ENCODE measurements around the gene MYOZ1.
"Not testable (repeated sequence)": the region's sequence is repeated elsewhere in the genome, so short reads cannot be mapped to it uniquely, and the experiment has no call there.

The MYOZ1 gene

GRCh38 chr10:73641328-73642060, at the start of gene MYOZ1:
Gene MYOZ1 (minus strand): TSS chr10:73641474. CDS start chr10:73640017, 1,457 bp downstream.
- TF ChIP-seq POLR2A (IDR thresholded peaks at IDR 0.05; ENCODE audit: low read length) (no peak), GATA1 (IDR thresholded peaks at IDR 0.05; ENCODE audit: low read depth, low read length) (no peak)
- DNase-seq = no peak

GRCh38 chr10:73690755-73691154, 49.5 kb upstream of the MYOZ1 start:
- DNase-seq = not testable (repeated sequence)

GRCh38 chr10:73689596-73689995, 48.3 kb upstream of the MYOZ1 start:
- not testable (repeated sequence) for DNase-seq

- DNase-seq = peak; percentile 79 to 82
These were observed 46.4 kb upstream of the MYOZ1 start for GRCh38 chr10:73687641-73688040.

GRCh38 chr10:73674546-73674945, 33.3 kb upstream of the MYOZ1 start:
- DNase-seq = not testable (repeated sequence)

More at GRCh38 chr10:73687641-73688040, 46.4 kb upstream of the MYOZ1 start:
- peak; percentile 42 for TF ChIP-seq POLR2A (IDR thresholded peaks at IDR 0.05; ENCODE audit: low read length)

- not testable (repeated sequence) for DNase-seq
These were observed 27.1 kb upstream of the MYOZ1 start for GRCh38 chr10:73668378-73668777.

GRCh38 chr10:73666153-73666809, 25.0 kb upstream of the MYOZ1 start:
- DNase-seq = not testable (repeated sequence)

GRCh38 chr10:73665581-73665980, 24.3 kb upstream of the MYOZ1 start:
- not testable (repeated sequence) for DNase-seq

GRCh38 chr10:73664156-73665040, 23.1 kb upstream of the MYOZ1 start:
- DNase-seq = not testable (repeated sequence)

GRCh38 chr10:73663621-73664020, 22.3 kb upstream of the MYOZ1 start:
- DNase-seq = not testable (repeated sequence)

GRCh38 chr10:73662705-73663104, 21.4 kb upstream of the MYOZ1 start:
- not testable (repeated sequence) for DNase-seq

- no peak for DNase-seq
- TF ChIP-seq GATA1 (IDR thresholded peaks at IDR 0.05; ENCODE audit: low read depth, low read length) = no peak
- no peak for TF ChIP-seq POLR2A (IDR thresholded peaks at IDR 0.05; ENCODE audit: low read length)
These were observed 14.7 kb upstream of the MYOZ1 start, which contains the start of gene SYNPO2L for GRCh38 chr10:73655990-73656298. Gene SYNPO2L (minus strand): TSS chr10:73656029. CDS start chr10:73655922, 107 bp downstream.

- peak; percentile 41 to 56 for DNase-seq
- no peak for TF ChIP-seq POLR2A (IDR thresholded peaks at IDR 0.05; ENCODE audit: low read length)
- TF ChIP-seq GATA1 (IDR thresholded peaks at IDR 0.05; ENCODE audit: low read depth, low read length) = no peak
These were observed 14.1 kb upstream of the MYOZ1 start for GRCh38 chr10:73655257-73655989.

GRCh38 chr10:73653701-73654100, 12.4 kb upstream of the MYOZ1 start:
- TF ChIP-seq GATA1 (IDR thresholded peaks at IDR 0.05; ENCODE audit: low read depth, low read length) (no peak), POLR2A (IDR thresholded peaks at IDR 0.05; ENCODE audit: low read length) (no peak)
- peak; percentile 67 for DNase-seq

- no peak for DNase-seq
- TF ChIP-seq POLR2A (IDR thresholded peaks at IDR 0.05; ENCODE audit: low read length) (no peak), GATA1 (IDR thresholded peaks at IDR 0.05; ENCODE audit: low read depth, low read length) (no peak)
These were observed 11.9 kb upstream of the MYOZ1 start for GRCh38 chr10:73653195-73653594.

Data from erythroblast (primary cell).